ENCODE measurements around the gene WFIKKN2. TPM values are rescaled to one million over a fixed set of nuclear protein-coding genes. Genes with fewer than 3 reads are reported as not detected.
A peak's percentile ranks its signal among the peaks of the same experiment; 100 is the strongest.

Gene WFIKKN2
- total and polyA plus RNA-seq, 2 of the 13 experiments (the other 11 are each of a cell fraction or from before 2014, with no cell fraction given) = not detected

DNA sequence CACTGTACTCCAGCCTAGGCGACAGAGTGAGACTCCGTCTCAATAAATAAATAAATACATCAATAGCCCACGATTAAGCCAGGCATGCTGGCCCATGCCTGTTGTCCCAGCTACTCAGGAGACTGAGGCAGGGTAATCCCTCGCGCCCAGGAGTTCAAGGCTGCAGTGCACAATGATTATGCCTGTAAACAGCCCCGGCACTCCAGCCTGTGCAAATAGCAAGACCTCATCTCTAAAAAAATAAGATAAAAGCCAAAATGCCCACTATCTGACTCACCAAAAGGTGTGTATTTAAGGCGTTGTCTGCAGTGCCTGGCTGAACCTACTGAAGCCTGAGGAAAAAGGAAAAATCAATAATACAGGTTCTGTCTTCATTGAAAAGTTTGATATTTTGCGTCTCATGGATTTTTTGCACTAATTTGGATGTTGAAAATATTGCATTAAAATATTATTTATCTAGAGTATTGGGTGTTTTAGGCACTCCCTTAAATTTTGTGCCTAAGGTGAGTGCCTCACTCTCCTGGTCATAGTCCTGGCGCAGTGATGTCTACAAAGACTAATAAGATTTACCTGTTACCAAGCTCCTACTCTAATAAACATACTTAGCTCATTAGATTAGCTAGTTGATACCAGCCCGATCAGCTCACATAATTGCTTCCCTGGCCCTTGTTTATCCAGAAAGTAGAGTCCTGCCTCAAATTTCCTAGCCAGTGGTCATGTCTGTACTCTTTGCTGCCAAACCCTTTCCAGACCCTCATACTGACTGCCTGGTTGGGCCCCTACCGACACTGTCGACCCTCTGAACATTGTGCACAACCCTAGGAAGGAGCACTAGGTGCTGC, 55.5 kb downstream of the WFIKKN2 start (continued):
- peak; percentile 75; the same call in 1 of the 2 replicates for TF ChIP-seq RFXAP (CRISPR knock-in tag; IDR thresholded peaks at IDR 0.05; ENCODE audit: borderline replicate concordance)
- TF ChIP-seq, protein P1, sequence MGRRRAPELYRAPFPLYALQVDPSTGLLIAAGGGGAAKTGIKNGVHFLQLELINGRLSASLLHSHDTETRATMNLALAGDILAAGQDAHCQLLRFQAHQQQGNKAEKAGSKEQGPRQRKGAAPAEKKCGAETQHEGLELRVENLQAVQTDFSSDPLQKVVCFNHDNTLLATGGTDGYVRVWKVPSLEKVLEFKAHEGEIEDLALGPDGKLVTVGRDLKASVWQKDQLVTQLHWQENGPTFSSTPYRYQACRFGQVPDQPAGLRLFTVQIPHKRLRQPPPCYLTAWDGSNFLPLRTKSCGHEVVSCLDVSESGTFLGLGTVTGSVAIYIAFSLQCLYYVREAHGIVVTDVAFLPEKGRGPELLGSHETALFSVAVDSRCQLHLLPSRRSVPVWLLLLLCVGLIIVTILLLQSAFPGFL (CRISPR knock-in tag; IDR thresholded peaks at IDR 0.05) = no peak
- no peak for TF ChIP-seq ZNF562 (CRISPR knock-in tag; IDR thresholded peaks at IDR 0.05; ENCODE audit: borderline replicate concordance)
- TF ChIP-seq FOXA3 (CRISPR knock-in tag; IDR thresholded peaks at IDR 0.05) = peak; percentile 96
- peak; percentile 76; the same call in 1 of the 2 replicates for TF ChIP-seq ZKSCAN8 (CRISPR knock-in tag; IDR thresholded peaks at IDR 0.05; ENCODE audit: borderline replicate concordance)
- TF ChIP-seq ZNF782 (CRISPR knock-in tag; IDR thresholded peaks at IDR 0.05; ENCODE audit: borderline replicate concordance) = no peak; the same call in 1 of the 2 replicates
- TF ChIP-seq, protein P2, sequence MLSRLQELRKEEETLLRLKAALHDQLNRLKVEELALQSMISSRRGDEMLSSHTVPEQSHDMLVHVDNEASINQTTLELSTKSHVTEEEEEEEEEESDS (CRISPR knock-in tag; IDR thresholded peaks at IDR 0.05; ENCODE audit: borderline replicate concordance) = no peak
- TF ChIP-seq, protein P3, sequence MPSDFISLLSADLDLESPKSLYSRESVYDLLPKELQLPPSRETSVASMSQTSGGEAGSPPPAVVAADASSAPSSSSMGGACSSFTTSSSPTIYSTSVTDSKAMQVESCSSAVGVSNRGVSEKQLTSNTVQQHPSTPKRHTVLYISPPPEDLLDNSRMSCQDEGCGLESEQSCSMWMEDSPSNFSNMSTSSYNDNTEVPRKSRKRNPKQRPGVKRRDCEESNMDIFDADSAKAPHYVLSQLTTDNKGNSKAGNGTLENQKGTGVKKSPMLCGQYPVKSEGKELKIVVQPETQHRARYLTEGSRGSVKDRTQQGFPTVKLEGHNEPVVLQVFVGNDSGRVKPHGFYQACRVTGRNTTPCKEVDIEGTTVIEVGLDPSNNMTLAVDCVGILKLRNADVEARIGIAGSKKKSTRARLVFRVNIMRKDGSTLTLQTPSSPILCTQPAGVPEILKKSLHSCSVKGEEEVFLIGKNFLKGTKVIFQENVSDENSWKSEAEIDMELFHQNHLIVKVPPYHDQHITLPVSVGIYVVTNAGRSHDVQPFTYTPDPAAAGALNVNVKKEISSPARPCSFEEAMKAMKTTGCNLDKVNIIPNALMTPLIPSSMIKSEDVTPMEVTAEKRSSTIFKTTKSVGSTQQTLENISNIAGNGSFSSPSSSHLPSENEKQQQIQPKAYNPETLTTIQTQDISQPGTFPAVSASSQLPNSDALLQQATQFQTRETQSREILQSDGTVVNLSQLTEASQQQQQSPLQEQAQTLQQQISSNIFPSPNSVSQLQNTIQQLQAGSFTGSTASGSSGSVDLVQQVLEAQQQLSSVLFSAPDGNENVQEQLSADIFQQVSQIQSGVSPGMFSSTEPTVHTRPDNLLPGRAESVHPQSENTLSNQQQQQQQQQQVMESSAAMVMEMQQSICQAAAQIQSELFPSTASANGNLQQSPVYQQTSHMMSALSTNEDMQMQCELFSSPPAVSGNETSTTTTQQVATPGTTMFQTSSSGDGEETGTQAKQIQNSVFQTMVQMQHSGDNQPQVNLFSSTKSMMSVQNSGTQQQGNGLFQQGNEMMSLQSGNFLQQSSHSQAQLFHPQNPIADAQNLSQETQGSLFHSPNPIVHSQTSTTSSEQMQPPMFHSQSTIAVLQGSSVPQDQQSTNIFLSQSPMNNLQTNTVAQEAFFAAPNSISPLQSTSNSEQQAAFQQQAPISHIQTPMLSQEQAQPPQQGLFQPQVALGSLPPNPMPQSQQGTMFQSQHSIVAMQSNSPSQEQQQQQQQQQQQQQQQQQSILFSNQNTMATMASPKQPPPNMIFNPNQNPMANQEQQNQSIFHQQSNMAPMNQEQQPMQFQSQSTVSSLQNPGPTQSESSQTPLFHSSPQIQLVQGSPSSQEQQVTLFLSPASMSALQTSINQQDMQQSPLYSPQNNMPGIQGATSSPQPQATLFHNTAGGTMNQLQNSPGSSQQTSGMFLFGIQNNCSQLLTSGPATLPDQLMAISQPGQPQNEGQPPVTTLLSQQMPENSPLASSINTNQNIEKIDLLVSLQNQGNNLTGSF (CRISPR knock-in tag; IDR thresholded peaks at IDR 0.05) = no peak
- peak; percentile 93 for TF ChIP-seq ZNF441 (CRISPR knock-in tag; IDR thresholded peaks at IDR 0.05; ENCODE audit: borderline replicate concordance)
- peak; percentile 43; the same call in 1 of the 2 replicates for TF ChIP-seq CCDC6 (CRISPR knock-in tag; IDR thresholded peaks at IDR 0.05)
- TF ChIP-seq NCOA5 (CRISPR knock-in tag; IDR thresholded peaks at IDR 0.05) = no peak
- TF ChIP-seq CHD2 (IDR thresholded peaks at IDR 0.05; ENCODE audit: low read depth, low read length) = no peak
- TF ChIP-seq, protein P4, sequence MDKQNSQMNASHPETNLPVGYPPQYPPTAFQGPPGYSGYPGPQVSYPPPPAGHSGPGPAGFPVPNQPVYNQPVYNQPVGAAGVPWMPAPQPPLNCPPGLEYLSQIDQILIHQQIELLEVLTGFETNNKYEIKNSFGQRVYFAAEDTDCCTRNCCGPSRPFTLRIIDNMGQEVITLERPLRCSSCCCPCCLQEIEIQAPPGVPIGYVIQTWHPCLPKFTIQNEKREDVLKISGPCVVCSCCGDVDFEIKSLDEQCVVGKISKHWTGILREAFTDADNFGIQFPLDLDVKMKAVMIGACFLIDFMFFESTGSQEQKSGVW (CRISPR knock-in tag; IDR thresholded peaks at IDR 0.05; ENCODE audit: borderline replicate concordance) = no peak
- no peak for TF ChIP-seq ZNF558 (CRISPR knock-in tag; IDR thresholded peaks at IDR 0.05; ENCODE audit: borderline replicate concordance)
- no peak for TF ChIP-seq PTBP1 (IDR thresholded peaks at IDR 0.05; ENCODE audit: low read depth, low read length, poor library complexity, severe bottlenecking)
- peak; percentile 26; the same call in 1 of the 2 replicates for TF ChIP-seq KMT2B (CRISPR knock-in tag; IDR thresholded peaks at IDR 0.05)
- peak; percentile 97 for TF ChIP-seq HDAC2 (CRISPR knock-in tag; IDR thresholded peaks at IDR 0.05)
- TF ChIP-seq ZNF607 (CRISPR knock-in tag; IDR thresholded peaks at IDR 0.05; ENCODE audit: borderline replicate concordance) = 0 out of 2 replicates have a peak, but pooled peaks have one; percentile 47
- no peak for TF ChIP-seq FOXM1 (CRISPR knock-in tag; IDR thresholded peaks at IDR 0.05)
- TF ChIP-seq, protein P5, sequence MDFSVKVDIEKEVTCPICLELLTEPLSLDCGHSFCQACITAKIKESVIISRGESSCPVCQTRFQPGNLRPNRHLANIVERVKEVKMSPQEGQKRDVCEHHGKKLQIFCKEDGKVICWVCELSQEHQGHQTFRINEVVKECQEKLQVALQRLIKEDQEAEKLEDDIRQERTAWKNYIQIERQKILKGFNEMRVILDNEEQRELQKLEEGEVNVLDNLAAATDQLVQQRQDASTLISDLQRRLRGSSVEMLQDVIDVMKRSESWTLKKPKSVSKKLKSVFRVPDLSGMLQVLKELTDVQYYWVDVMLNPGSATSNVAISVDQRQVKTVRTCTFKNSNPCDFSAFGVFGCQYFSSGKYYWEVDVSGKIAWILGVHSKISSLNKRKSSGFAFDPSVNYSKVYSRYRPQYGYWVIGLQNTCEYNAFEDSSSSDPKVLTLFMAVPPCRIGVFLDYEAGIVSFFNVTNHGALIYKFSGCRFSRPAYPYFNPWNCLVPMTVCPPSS (IDR thresholded peaks at IDR 0.05) = no peak
